Measurements from ENCODE around the gene SNF8. TPM values are rescaled to one million over a fixed set of nuclear protein-coding genes. Genes with fewer than 3 reads are reported as not detected.
A peak's percentile ranks its signal among the peaks of the same experiment; 100 is the strongest.

The SNF8 gene
- total and polyA plus RNA-seq, 9 of the 15 experiments (the other 6 are each of a cell fraction or from before 2014, with no cell fraction given) = 6.9 to 149 (median 117) TPM

DNA sequence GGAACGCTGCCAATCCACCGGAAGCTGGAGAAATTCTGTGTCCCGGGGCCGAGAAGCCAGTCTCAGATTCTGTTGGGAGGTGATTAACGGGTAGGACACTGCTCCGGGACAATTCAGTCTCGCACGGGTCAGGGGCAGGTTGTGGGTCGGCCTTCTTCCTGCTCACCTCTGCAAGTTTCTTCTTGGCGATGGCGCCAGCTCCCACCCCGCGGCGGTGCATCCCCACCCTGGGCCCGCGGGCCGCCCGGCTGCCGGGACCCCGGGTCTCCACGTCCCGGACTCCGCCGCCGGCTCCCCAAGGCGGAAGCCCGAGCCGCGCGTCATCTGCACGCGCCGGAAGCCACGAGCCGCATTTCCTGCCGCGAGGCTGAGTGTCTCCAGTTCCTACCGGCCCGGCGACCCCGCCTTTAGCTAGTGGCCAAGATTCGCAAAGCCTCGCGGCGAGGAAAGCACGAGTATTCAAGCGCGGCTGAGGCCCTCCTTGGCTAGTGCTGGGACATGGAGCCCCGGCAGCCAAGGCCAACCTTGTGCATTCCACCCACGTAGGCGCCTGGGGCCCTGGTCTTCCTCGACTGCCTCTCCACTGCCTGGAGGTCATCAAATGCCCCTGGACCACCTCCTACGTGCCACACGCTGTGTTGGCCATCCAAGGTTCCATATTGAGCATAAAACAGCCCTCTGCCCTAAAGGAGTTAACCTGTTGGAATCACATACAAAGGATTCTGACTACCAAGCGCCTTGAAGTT, at the start of gene SNF8 (continued):
- TF ChIP-seq EHMT2 (IDR thresholded peaks at IDR 0.05) = peak; percentile 88; the same call in 1 of the 2 replicates
- TF ChIP-seq, protein P1, sequence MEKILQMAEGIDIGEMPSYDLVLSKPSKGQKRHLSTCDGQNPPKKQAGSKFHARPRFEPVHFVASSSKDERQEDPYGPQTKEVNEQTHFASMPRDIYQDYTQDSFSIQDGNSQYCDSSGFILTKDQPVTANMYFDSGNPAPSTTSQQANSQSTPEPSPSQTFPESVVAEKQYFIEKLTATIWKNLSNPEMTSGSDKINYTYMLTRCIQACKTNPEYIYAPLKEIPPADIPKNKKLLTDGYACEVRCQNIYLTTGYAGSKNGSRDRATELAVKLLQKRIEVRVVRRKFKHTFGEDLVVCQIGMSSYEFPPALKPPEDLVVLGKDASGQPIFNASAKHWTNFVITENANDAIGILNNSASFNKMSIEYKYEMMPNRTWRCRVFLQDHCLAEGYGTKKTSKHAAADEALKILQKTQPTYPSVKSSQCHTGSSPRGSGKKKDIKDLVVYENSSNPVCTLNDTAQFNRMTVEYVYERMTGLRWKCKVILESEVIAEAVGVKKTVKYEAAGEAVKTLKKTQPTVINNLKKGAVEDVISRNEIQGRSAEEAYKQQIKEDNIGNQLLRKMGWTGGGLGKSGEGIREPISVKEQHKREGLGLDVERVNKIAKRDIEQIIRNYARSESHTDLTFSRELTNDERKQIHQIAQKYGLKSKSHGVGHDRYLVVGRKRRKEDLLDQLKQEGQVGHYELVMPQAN (IDR thresholded peaks at IDR 0.05; ENCODE audit: borderline replicate concordance) = peak; percentile 86
- peak; percentile 3; the same call in 1 of the 2 replicates for TF ChIP-seq ZNF764 (CRISPR knock-in tag; IDR thresholded peaks at IDR 0.05; ENCODE audit: low read depth)
- TF ChIP-seq KLF6 (CRISPR knock-in tag; IDR thresholded peaks at IDR 0.05; ENCODE audit: borderline replicate concordance) = no peak
- TF ChIP-seq MAFG (tag; conservative IDR thresholded peaks at IDR 0.05) = no peak
- TF ChIP-seq KHSRP (IDR thresholded peaks at IDR 0.05) = no peak
- TF ChIP-seq ZNF354B (CRISPR knock-in tag; IDR thresholded peaks at IDR 0.05) = no peak
- 0 out of 2 replicates have a peak, but pooled peaks have one; percentile 60 for TF ChIP-seq TAF7 (tag; IDR thresholded peaks at IDR 0.05)
- no peak for TF ChIP-seq FOXA1 (IDR thresholded peaks at IDR 0.05; ENCODE audit: borderline replicate concordance)
- TF ChIP-seq FOXO4 (CRISPR knock-in tag; IDR thresholded peaks at IDR 0.05) = no peak
- no peak for TF ChIP-seq NR2C2 (CRISPR knock-in tag; IDR thresholded peaks at IDR 0.05)
- peak; percentile 75 for TF ChIP-seq NR2C2 (tag; IDR thresholded peaks at IDR 0.05)
- no peak for TF ChIP-seq ZNF140 (CRISPR knock-in tag; IDR thresholded peaks at IDR 0.05)
- 0 out of 2 replicates have a peak, but pooled peaks have one; percentile 60 for TF ChIP-seq DIDO1 (tag; IDR thresholded peaks at IDR 0.05; ENCODE audit: low read depth)
- TF ChIP-seq CC2D1A (IDR thresholded peaks at IDR 0.05) = no peak
- TF ChIP-seq ZSCAN29 (IDR thresholded peaks at IDR 0.05) = no peak
- peak; percentile 90 for TF ChIP-seq POLR2A (conservative IDR thresholded peaks at IDR 0.05)
- TF ChIP-seq ZNF280A (IDR thresholded peaks at IDR 0.05; ENCODE audit: low read depth, partially characterized antibody) = no peak
- no peak for TF ChIP-seq U2AF2 (optimal IDR thresholded peaks at IDR 0.05; ENCODE audit: low read depth, low read length)
- peak; percentile 82 for TF ChIP-seq TAF1 (IDR thresholded peaks at IDR 0.05; ENCODE audit: control insufficient read depth, extremely low read depth, insufficient read depth, low read length, severe bottlenecking)
- TF ChIP-seq ZNF778 (CRISPR knock-in tag; IDR thresholded peaks at IDR 0.05) = no peak
- no peak for TF ChIP-seq HNRNPH1 (optimal IDR thresholded peaks at IDR 0.05; ENCODE audit: low read depth, low read length)
- no peak for TF ChIP-seq RHOXF2B (CRISPR knock-in tag; conservative IDR thresholded peaks at IDR 0.05)
- peak; percentile 94 for TF ChIP-seq PHF8 (IDR thresholded peaks at IDR 0.05; ENCODE audit: borderline replicate concordance, low read length)
- peak; percentile 47 for TF ChIP-seq CCNT2 (IDR thresholded peaks at IDR 0.05; ENCODE audit: borderline replicate concordance, extremely low read depth, insufficient read length, low read depth, low read length)
- no peak for TF ChIP-seq ERF (CRISPR knock-in tag; IDR thresholded peaks at IDR 0.05)
- peak; percentile 90; the same call in 1 of the 2 replicates for TF ChIP-seq NFRKB (IDR thresholded peaks at IDR 0.05; ENCODE audit: low read depth)
